NCI-H524 (cell line): ENCODE measurements around the gene SNX25.
A peak's percentile ranks its signal among the peaks of the same experiment; 100 is the strongest.

Source experiments
- DNase-seq, 2 experiments: peaks; one replicate each; lab custom pipeline; 2025; lab: John Stamatoyannopoulos, UW

Gene SNX25

DNA sequence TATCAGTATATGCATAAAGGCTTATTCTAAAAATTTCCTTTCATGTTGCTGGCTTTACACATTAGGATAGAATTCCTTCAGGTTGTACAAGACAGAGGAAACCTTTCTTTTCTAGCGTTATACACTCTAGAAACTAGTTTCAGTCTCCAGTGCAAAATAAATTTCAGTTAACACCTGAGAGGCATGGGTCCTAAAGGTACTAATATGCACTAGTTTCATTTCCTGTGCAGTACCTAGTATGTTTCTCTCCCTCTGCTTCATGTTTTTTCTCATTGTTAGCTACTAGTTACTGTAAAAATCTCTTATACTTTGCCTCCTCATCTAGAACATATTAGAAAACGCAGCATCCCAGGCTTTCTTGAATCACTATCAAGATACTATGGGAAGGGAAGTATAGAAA is 54.0 kb downstream of the SNX25 start:
- DNase-seq: no peak

DNA sequence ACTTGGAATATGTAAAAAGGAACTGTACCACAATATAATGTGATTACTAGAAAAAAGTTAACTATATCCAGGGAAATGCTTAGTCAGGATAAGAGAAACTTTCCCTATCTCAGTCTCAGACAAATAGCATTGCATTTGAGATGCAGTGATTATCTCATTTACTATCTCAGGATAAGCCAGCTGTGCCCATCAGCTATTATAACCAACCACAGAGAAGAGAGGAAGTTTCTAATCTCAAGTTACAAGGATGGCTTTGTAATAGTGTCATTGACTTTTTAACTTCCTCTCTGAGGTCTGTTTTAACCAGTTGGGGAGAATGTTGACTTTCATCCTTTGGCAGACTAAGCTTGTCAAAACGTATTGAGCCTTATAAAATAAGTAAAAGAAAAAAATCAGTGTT is 56.5 kb downstream of the SNX25 start:
- no peak for DNase-seq

DNA sequence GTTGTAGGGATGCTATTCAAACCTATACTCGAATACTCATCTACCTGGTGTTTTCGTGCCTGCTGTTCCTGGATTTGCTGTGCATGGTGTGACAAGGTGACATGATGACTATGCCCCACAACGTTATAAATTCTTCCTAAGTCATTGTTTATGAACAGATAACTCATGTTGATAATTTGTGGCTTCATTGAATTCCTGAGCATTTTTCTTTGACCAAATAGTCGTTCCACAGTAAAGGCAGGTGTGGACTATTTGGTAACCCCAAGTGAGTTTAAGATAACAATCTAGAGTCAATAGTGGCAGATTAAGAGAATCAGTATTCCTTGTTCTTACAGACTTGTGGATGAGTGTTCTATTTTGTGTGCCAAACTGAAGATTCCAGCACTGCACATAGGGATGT is 59.9 kb downstream of the SNX25 start:
- no peak for DNase-seq

- DNase-seq: no peak
Measured at GRCh38 chr4:185270037-185270436, 60.6 kb downstream of the SNX25 start.

- DNase-seq: no peak
Measured at GRCh38 chr4:185270885-185271284, 61.5 kb downstream of the SNX25 start.

DNA sequence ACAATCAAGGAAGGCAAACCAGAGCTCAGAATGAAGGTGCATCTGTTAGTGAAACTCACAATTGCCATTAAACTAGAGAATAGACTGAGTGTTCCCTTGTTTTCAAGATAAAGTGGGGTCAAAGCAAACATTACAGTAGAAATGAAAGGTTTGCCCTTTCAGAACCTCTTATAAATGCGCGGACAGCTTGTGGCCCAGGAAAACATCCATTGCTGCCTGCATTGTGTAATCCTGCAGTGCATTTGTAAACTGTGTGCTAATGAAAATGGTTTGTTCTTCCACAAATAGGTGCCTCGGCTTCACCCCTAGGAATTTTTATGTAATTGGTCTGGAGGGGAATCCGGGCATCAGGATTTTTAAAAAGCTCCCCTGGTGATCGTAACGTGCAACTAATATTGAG is 62.8 kb downstream of the SNX25 start:
- no peak for DNase-seq

GRCh38 chr4:185275501-185275900 is 66.1 kb downstream of the SNX25 start:
- no peak for DNase-seq

DNA sequence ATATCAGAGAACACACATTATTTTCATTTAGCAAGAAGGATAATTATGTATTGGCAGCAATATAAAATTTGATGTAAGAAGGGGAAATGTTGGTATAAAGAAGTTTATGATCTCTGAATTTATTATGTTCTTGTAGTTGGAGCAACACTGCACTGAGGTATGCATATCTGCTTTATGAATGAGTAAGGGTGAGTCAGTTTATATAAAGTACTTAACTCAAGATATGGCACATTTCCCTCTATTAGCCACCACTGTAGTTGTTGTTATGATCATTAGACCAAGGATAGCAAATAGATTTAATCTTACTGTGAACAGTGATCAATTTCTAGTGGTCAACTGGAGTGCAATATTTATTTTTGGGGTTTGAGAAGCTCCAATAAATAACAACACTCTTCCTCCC is 66.6 kb downstream of the SNX25 start:
- DNase-seq: no peak

DNA sequence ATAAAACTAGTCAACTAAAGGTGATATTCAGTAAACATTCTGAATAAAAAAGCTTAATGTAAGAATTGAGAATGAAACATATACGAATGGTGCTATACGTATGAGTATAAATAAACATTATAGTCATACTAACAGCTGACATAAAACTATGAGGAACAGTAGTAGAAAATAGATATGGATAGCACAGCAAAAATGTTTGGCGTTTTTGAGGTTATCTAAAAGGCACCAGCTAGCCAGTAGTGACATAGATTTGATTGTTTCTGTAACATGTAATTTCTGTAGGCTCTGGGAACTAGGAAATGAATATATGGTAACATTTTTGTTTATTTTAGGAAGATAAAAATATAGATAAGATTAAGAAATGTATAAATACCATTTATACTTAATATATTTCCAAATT is 69.3 kb downstream of the SNX25 start:
- no peak for DNase-seq

GRCh38 chr4:185280608-185281007 is 71.2 kb downstream of the SNX25 start:
- no peak for DNase-seq

GRCh38 chr4:185282968-185283367 is 73.6 kb downstream of the SNX25 start:
- peak in 1 of 2 experiments; percentile 11 for DNase-seq

- DNase-seq: no peak
Measured at GRCh38 chr4:185283723-185284122, 74.3 kb downstream of the SNX25 start.

GRCh38 chr4:185285632-185286393 is 76.4 kb downstream of the SNX25 start:
- DNase-seq: no peak

GRCh38 chr4:185286571-185286970 is 77.2 kb downstream of the SNX25 start:
- no peak for DNase-seq

DNA sequence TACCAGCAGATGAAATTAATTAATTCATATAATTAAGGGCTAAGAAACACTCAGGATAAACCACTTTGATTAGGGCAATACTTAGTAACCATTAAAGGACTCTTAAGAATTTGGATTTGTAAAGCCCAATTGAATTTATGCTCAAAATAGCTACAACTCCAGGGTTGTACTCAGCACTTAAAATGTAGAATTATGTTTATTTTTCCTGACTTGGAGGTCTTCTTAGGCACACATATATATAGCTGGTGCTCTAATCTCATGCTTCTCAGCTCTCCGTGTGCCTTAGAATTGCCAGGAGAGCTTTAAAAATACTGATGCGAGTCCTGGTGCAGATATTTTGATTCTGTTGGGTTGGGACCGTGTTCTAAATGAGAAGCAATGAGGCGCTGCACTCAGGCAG is 77.6 kb downstream of the SNX25 start:
- no peak for DNase-seq

- no peak for DNase-seq
Measured at GRCh38 chr4:185290018-185290607, 80.7 kb downstream of the SNX25 start.

GRCh38 chr4:185290656-185291055 is 81.3 kb downstream of the SNX25 start:
- no peak for DNase-seq

DNA sequence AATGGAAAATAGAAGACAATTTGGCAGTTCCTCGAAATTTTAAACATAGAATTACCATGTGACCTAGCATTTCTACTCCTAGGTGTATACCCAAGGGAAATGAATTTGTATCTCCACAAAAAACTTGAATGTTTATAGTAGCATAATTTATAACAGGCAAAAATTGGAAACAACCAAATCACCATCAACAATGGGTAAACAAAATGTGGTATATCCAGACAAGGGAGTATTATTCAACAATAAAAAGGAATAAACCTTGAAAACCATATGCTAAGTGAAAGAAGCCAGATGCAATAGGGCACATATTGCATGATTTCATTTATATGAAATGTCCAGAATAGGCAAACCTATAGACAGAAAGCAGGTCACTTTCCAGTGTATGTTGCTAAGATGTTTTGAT is 83.8 kb downstream of the SNX25 start:
- no peak for DNase-seq

DNA sequence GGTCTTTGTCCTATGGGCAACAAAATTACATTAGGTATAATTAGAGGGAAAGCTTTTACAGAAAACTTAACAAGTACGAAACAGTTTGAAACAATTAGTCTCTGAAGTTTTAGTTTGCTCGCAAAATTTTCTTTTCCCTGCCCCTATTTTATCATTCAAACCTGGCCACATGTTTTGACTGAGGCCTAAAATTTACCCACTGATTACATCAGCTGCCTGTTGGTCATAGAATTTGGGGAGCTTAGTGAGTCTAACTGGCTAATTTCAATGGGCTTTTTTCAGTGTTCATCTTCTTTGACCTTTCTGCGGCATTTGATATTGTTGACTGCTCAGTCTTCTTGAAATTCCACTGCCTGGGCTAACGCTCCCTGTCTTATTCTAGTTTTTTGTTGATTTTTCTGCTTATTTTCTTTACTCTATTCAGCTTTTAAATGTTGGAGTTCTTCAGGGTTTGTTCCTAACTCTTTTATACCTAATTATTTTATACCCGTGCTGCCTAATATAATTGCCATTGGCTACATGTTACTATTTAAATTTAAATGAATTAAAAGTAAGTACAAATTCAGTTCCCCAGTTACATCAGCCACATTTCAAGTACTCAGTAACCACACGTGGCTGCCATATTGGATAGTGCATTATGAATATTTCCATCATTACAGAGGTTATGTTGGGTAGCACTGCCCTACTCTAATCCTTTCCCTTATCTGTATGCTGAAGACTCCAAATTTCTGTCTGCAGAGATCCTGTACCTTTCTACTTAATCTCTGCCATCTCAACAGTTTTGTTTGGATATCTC is 87.5 kb downstream of the SNX25 start:
- no peak for DNase-seq

DNA sequence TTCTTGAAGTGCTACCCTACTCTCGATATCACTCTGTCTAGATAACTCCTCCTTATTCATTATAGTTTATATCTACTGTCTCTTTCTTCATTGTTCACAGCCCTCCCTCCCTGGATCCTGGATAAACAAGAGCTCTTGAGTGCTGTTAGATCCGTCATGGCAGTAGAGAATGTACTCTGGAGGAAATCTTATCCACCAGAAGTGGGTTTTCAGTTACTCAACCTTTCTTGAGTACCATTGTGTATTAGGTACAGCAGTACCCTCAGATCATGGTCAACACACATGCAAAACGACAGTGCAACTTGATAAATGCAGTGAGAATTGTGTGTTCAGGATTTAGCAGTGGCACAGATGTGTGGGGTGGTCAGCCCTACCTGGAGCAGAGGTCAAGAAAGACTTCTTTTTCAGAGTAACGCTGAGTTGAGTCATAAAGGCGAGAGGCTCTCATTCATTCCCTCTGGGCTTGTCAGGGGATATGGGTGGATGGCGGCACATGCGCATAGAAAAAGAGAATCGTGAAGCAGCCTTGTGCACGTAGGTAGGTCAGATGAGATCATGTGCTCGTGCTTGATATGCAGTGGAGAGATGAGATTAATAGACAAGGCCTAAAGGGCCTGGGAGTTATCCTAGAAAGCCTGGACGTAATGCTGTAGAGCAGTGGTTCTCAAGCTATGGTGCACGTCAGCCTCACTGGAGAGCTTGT is 89.5 kb downstream of the SNX25 start:
- no peak for DNase-seq

- no peak for DNase-seq
Measured at GRCh38 chr4:185304541-185304940, 95.1 kb downstream of the SNX25 start.

- DNase-seq: peak; percentile 2 to 58
Measured at GRCh38 chr4:185304944-185305690, 95.7 kb downstream of the SNX25 start.
